A549 (cell line): Measurements from ENCODE around the gene LETM1.

ENCODE experiments used
- CEBPB ChIP-seq, 2 experiments: fragments of >200 bp in 1 of 2; sonication (Bioruptor Twin) in 1 of 2; formaldehyde crosslinking in 1 of 2; IDR thresholded peaks; 2 replicates each; pipeline ENCODE4 v1.6.1; 2012 to 2016
- CTCF ChIP-seq: fragments of >200 bp; sonication (Bioruptor Twin); formaldehyde crosslinking; IDR thresholded peaks from 3 replicates; pipeline ENCODE4 v1.5.1; 2016
- EP300 ChIP-seq, 2 experiments: fragments of >200 bp; sonication (Bioruptor Twin); formaldehyde crosslinking; IDR thresholded peaks; 2 replicates in 1 of 2; 3 replicates in 1 of 2; pipeline ENCODE4 v1.6.1; 2016 to 2017
- ESRRA ChIP-seq: fragments of 150-350 bp; IDR thresholded peaks from 2 replicates; pipeline ENCODE4 v1.6.1; 2014; ENCODE audit warnings: mild to moderate bottlenecking, low read length, borderline replicate concordance
- FOSL2 ChIP-seq, 2 experiments: fragments of 450-650 bp in 1 of 2; fragments of >200 bp in 1 of 2; sonication (Bioruptor Twin) in 1 of 2; formaldehyde crosslinking; IDR thresholded peaks; 2 replicates each; pipeline versions ENCODE4 v1.5.0 to v1.6.1; 2016 to 2020; ENCODE audit warnings: mild to moderate bottlenecking in 1 of 2, moderate library complexity in 1 of 2
- JUNB ChIP-seq: fragments of >200 bp; sonication (Bioruptor Twin); formaldehyde crosslinking; IDR thresholded peaks from 2 replicates; pipeline ENCODE4 v1.6.1; 2016
- KDM1A ChIP-seq: fragments of 200-600 bp; sonication (generic); IDR thresholded peaks from 2 replicates; pipeline ENCODE4 v1.6.1; 2016; ENCODE audit warnings: low read depth, mild to moderate bottlenecking
- MAX ChIP-seq: IDR thresholded peaks from 2 replicates; pipeline ENCODE4 v1.6.1; 2012
- NR3C1 ChIP-seq: fragments of >200 bp; sonication (Bioruptor Twin); formaldehyde crosslinking; IDR thresholded peaks from 3 replicates; pipeline ENCODE4 v1.6.1; 2017
- POLR2A ChIP-seq: IDR thresholded peaks from 2 replicates; pipeline ENCODE4 v1.6.1; 2012; ENCODE audit warnings: mild to moderate bottlenecking, low read length
- ZFP36 ChIP-seq: fragments of 450-650 bp; IDR thresholded peaks from 2 replicates; pipeline ENCODE4 v1.6.1; 2014; ENCODE audit warnings: borderline replicate concordance; ENCODE audit not compliant: partially characterized antibody

GRCh38 chr4:1856071-1856942 is at the start of gene LETM1:
- TF ChIP-seq POLR2A (peak; percentile 82), CEBPB (IDR thresholded peaks at IDR 0.05) (no peak), ZFP36 (no peak), JUNB (no peak), ESRRA (no peak), NR3C1 (no peak), MAX (no peak; the same call in none of the 2 replicates), EP300 (IDR thresholded peaks at IDR 0.05) (no peak), KDM1A (no peak), CTCF (no peak), FOSL2 (IDR thresholded peaks at IDR 0.05) (no peak), FOSL2 (CRISPR knock-in tag; IDR thresholded peaks at IDR 0.05) (no peak)
